PC-9 (cell line): Measurements from ENCODE around the gene LIMCH1. TPM values are rescaled to one million over a fixed set of nuclear protein-coding genes. Genes with fewer than 3 reads are reported as not detected.

ENCODE experiments used
- BruUV-seq: library from RNA; stranded (reverse); fragments of 400-500 nt; replicated peaks from 2 replicates; lab custom pipeline; 2021; lab: Mats Ljungman, UMichigan
- CTCF ChIA-PET: fragments of 300-600 bp; sonication (Branson Sonifier 250); formaldehyde crosslinking; loops from one replicate; lab custom pipeline; 2022; ENCODE audit warnings: antibody characterized with exemption; lab: Charles Lee
- POLR2A ChIA-PET: fragments of 300-600 bp; sonication (Branson Sonifier 250); formaldehyde crosslinking; loops from one replicate; lab custom pipeline; 2022; ENCODE audit warnings: antibody characterized with exemption; ENCODE audit not compliant: unreplicated experiment; lab: Charles Lee
- DNase-seq, 2 experiments: peaks; one replicate each; pipeline versions ENCODE4 v3.0.0 to v3.0.0-alpha.2; 2015 to 2022; ENCODE audit warnings: mixed read lengths in 1 of 2
- H2AFZ ChIP-seq: fragments of 200-600 bp; sonication (generic); 2 replicates; pipeline ENCODE4 v1.8.1; 2017; ENCODE audit warnings: antibody characterized with exemption
- H3F3A ChIP-seq: fragments of 200-600 bp; sonication (generic); 2 replicates; pipeline ENCODE4 v1.8.1; 2017; ENCODE audit warnings: antibody characterized with exemption, mild to moderate bottlenecking, low read depth; ENCODE audit not compliant: insufficient read depth
- H3K27ac ChIP-seq: fragments of 200-600 bp; sonication (generic); 2 replicates; pipeline ENCODE4 v1.6.1; 2016; ENCODE audit warnings: mixed run types
- H3K27me3 ChIP-seq: fragments of 200-600 bp; sonication (generic); 2 replicates; pipeline ENCODE4 v1.6.1; 2016; ENCODE audit warnings: low read depth, mixed run types; ENCODE audit not compliant: insufficient read depth
- H3K36me3 ChIP-seq: fragments of 200-600 bp; sonication (generic); 2 replicates; pipeline ENCODE4 v1.6.1; 2016; ENCODE audit warnings: low read depth, mixed run types
- H3K4me1 ChIP-seq: fragments of 200-600 bp; sonication (generic); replicated peaks from 2 replicates; pipeline ENCODE4 v1.6.1; 2016; ENCODE audit warnings: mixed run types; ENCODE audit not compliant: insufficient read depth
- H3K4me2 ChIP-seq: fragments of 200-600 bp; sonication (generic); 2 replicates; pipeline ENCODE4 v1.6.1; 2017; ENCODE audit warnings: mixed run types
- H3K4me3 ChIP-seq: fragments of 200-600 bp; sonication (generic); 2 replicates; pipeline ENCODE4 v1.6.1; 2016; ENCODE audit warnings: mixed run types
- H3K79me2 ChIP-seq: fragments of 200-600 bp; sonication (generic); 2 replicates; pipeline ENCODE4 v1.6.1; 2017; ENCODE audit warnings: low read depth, mixed run types
- H3K9me2 ChIP-seq: fragments of 200-600 bp; sonication (generic); 2 replicates; pipeline ENCODE4 v1.8.1; 2017; ENCODE audit warnings: mild to moderate bottlenecking; ENCODE audit not compliant: insufficient read depth
- H3K9me3 ChIP-seq: fragments of 200-600 bp; sonication (generic); 2 replicates; pipeline ENCODE4 v1.8.1; 2016; ENCODE audit warnings: low read depth; ENCODE audit not compliant: insufficient read depth
- H4K20me1 ChIP-seq: fragments of 200-600 bp; sonication (generic); 2 replicates; pipeline ENCODE4 v1.8.1; 2017; ENCODE audit not compliant: insufficient read depth
- CTCF ChIP-seq: fragments of 200-600 bp; sonication (generic); conservative IDR thresholded peaks from 2 replicates; pipeline ENCODE4 v1.6.1; 2017; ENCODE audit warnings: mixed run types, antibody characterized with exemption, mild to moderate bottlenecking, moderate library complexity
- EZH2 ChIP-seq: fragments of 200-600 bp; sonication (generic); IDR thresholded peaks from 2 replicates; pipeline ENCODE4 v1.8.0; 2017; ENCODE audit warnings: antibody characterized with exemption, low read depth
- intact Hi-C: fragments of 100-400 bp; cut with micrococcal nuclease; formaldehyde crosslinking; loops from one replicate; pipeline ENCODE4 v1.10.0; 2022; ENCODE audit not compliant: unreplicated experiment
- total RNA-seq: library from RNA; stranded (reverse); gene quantifications from 2 replicates; pipeline ENCODE4 v1.2.3, GENCODE V29; 2021

Gene LIMCH1
- total RNA-seq, 1 experiment from 2014 or later, result 339 TPM

GRCh38 chr4:41512596-41512995 is 25.4 kb upstream of the LIMCH1 start:
- intact Hi-C loops, result no loop called here
- Histone ChIP-seq H3K4me1 (no peaks in the 10 kb centered on the region), H3F3A (peaks cover 6% of the 10 kb centered on the region; the same call in 1 of the 2 replicates), H3K36me3 (peaks cover 7% of the 10 kb centered on the region; the same call in 1 of the 2 replicates), H3K9me2 (0 out of 2 replicates have a peak, but pooled peaks cover 5% of the 10 kb centered on the region), H3K9me3 (no peaks in the 10 kb centered on the region), H2AFZ (no peak overlapping the region), H3K4me3 (no peak overlapping the region), H3K79me2 (no peaks in the 10 kb centered on the region), H3K4me2 (no peak overlapping the region), H4K20me1 (no peaks in the 10 kb centered on the region), H3K27ac (no peak overlapping the region), H3K27me3 (no peaks in the 10 kb centered on the region)
- DNase-seq, result no peak
- no TSS peak for BruUV-seq
- CTCF ChIA-PET, result no interaction called here
- TF ChIP-seq CTCF (no peak), EZH2 (no peak)
- POLR2A ChIA-PET, result no interaction called here

- no peak overlapping the region for H3K27ac ChIP-seq
- H3K79me2 ChIP-seq, result 0 out of 2 replicates have a peak, but pooled peaks cover 3% of the 10 kb centered on the region
- no peaks in the 10 kb centered on the region for H3K9me3 ChIP-seq
- ChIA-PET CTCF (no interaction called here), POLR2A (no interaction called here)
- intact Hi-C loops, result no loop called here
- H3K9me2 ChIP-seq, result 0 out of 2 replicates have a peak, but pooled peaks cover 5% of the 10 kb centered on the region
- no peak overlapping the region for H3K4me3 ChIP-seq
- no peaks in the 10 kb centered on the region for H3K27me3 ChIP-seq
- no TSS peak for BruUV-seq
- TF ChIP-seq EZH2 (no peak), CTCF (no peak)
- no peak overlapping the region for H2AFZ ChIP-seq
- no peaks in the 10 kb centered on the region for H3K4me1 ChIP-seq
- H3K4me2 ChIP-seq, result no peak overlapping the region
- H3F3A ChIP-seq, result peaks cover 6% of the 10 kb centered on the region; the same call in 1 of the 2 replicates
- peaks cover 3% of the 10 kb centered on the region; the same call in 1 of the 2 replicates for H3K36me3 ChIP-seq
- no peak for DNase-seq
- no peaks in the 10 kb centered on the region for H4K20me1 ChIP-seq
Measured at GRCh38 chr4:41514169-41514568, 23.8 kb upstream of the LIMCH1 start.

- intact Hi-C loops, result no loop called here
- no peaks in the 10 kb centered on the region for H3K4me1 ChIP-seq
- no peak overlapping the region for H2AFZ ChIP-seq
- CTCF ChIA-PET, result no interaction called here
- POLR2A ChIA-PET, result no interaction called here
- peaks cover 6% of the 10 kb centered on the region; the same call in 1 of the 2 replicates for H3F3A ChIP-seq
- H3K4me2 ChIP-seq, result no peak overlapping the region
- H3K9me2 ChIP-seq, result 0 out of 2 replicates have a peak, but pooled peaks cover 5% of the 10 kb centered on the region
- no peak for TF ChIP-seq CTCF
- H3K4me3 ChIP-seq, result no peak overlapping the region
- H3K9me3 ChIP-seq, result no peaks in the 10 kb centered on the region
- no peaks in the 10 kb centered on the region for H4K20me1 ChIP-seq
- H3K79me2 ChIP-seq, result 0 out of 2 replicates have a peak, but pooled peaks cover 3% of the 10 kb centered on the region
- BruUV-seq, result no TSS peak
- H3K27me3 ChIP-seq, result no peaks in the 10 kb centered on the region
- H3K27ac ChIP-seq, result no peak overlapping the region
- no peak for DNase-seq
- H3K36me3 ChIP-seq, result peaks cover 3% of the 10 kb centered on the region; the same call in 1 of the 2 replicates
Measured at GRCh38 chr4:41514766-41515481, 23.0 kb upstream of the LIMCH1 start.
